Measurements from ENCODE around the gene PSMD9. TPM values are rescaled to one million over a fixed set of nuclear protein-coding genes. Genes with fewer than 3 reads are reported as not detected.
"Not testable (repeated sequence)": the region's sequence is repeated elsewhere in the genome, so short reads cannot be mapped to it uniquely, and the experiment has no call there.

The PSMD9 gene, protein sequence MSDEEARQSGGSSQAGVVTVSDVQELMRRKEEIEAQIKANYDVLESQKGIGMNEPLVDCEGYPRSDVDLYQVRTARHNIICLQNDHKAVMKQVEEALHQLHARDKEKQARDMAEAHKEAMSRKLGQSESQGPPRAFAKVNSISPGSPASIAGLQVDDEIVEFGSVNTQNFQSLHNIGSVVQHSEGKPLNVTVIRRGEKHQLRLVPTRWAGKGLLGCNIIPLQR
- total RNA-seq: 58.2 TPM

DNA sequence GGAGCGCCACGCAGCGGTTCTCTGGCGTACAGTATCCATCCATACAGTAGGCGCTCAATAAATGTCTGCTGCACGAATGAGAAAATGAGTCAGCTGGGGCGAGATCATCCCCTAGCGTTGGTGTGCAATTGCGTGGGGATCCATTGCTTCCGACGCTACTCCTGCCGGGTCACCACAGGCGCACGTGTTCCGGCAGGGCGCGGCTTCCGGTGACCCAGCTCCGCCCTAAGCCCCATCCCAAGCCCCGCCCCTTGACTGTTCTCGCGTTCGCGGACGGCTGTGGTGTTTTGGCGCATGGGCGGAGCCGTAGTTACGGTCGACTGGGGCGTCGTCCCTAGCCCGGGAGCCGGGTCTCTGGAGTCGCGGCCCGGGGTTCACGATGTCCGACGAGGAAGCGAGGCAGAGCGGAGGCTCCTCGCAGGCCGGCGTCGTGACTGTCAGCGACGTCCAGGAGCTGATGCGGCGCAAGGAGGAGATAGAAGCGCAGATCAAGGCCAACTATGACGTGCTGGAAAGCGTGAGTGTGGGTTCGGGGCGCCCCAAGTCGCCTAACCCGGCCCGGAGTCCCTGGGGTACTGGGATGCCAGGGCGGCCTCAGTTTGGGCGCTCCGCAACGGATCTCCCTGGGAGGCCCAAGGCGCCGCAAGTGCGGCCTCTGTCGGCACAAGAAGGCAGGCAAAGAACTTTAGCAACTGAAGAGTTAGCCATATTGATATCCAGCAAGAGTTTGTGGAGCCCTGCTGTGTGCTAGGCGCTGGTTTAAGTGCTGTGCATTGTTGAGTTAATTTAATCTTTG is at the start of gene PSMD9:
Gene PSMD9 (plus strand): TSS at position 313 of the 796 bp plus-strand sequence. CDS start 67 bp downstream, at position 380.
- peak; percentile 99 for DNase-seq

GRCh38 chr12:121839106-121839992 is 49.2 kb upstream of the PSMD9 start:
- DNase-seq: peak; percentile 98

DNA sequence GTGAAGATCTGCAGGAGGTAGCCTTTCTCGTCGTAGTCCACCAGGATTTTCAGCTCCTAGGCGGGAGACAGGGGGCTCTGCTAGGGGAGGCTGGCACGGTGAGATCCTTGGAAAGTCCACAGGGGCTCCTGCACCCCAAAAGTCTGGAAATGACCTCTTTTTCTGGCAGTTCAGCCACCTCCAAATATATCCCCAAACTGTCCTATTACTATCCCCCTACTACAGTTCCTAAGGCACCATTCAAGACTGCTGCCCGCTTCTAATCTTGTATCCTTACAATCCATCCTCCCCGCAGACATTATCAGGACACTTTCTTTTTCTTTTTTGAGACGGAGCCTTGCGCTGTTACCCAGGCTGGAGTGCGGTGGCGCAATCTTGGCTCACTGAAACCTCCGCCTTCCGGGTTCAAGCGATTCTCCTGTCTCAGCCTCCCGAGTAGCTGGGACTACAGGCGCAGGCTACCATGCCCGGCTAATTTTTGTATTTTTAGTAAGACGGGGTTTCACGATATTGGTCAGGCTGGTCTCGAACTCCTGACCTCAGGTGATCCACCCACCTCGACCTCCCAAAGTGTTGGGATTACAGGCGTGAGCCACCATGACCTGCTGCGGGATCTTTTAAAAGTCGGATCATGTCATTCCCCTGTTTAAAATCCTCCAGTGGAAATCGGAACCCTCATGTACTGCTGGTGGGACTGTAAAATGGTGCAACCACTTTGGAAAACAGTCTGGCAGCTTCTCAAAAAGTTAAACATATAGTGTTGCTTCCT is 48.4 kb upstream of the PSMD9 start:
- DNase-seq: no peak

GRCh38 chr12:121843236-121843982 is 45.2 kb upstream of the PSMD9 start:
- no peak for DNase-seq

- no peak for DNase-seq
Measured at GRCh38 chr12:121845701-121846100, 42.9 kb upstream of the PSMD9 start.

DNA sequence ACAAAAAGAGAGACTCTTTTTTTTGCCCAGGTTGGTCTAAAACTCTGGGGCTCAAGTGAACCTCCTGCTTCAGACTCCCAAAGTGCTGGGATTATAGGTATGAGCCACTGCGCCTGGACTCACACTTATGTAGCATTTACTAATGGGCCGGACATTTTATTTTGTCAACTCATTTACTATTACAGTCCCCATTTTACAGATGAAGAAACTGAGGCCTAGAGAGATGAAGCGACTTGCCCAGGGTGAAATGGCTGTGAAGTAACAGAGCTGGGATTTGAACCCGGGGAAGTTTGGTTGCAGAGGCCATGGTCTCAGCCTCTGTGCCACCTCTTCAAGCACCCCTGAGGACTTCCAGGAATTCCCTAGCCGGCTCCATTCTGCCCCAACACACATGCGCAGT is 39.4 kb upstream of the PSMD9 start:
- no peak for DNase-seq

GRCh38 chr12:121849665-121850064 is 38.9 kb upstream of the PSMD9 start:
- no peak for DNase-seq

DNA sequence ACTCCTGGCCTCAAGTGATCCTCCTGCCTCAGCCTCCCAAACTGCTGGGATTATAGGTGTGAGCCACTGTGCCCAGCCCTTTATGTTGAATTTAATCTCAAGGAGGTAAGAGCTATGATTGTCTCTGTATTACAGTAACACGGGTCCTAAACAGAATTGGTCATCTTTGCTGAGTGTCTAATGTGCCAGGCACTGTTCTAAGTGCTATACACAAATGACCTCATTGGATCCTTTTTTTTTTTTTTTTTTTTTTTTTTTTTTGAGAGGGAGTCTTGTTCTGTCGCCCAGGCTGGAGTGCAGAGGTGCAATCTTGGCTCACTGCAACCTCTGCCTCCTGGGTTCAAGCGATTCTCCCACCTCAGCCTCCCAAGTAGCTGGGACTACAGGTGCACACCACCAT is 36.2 kb upstream of the PSMD9 start:
- not testable (repeated sequence) for DNase-seq

GRCh38 chr12:121857322-121858246 is 31.0 kb upstream of the PSMD9 start:
- no peak for DNase-seq

GRCh38 chr12:121858318-121858661 is 30.3 kb upstream of the PSMD9 start:
- DNase-seq: no peak

GRCh38 chr12:121858662-121859572 is 29.7 kb upstream of the PSMD9 start, which contains the start of gene HPD:
Gene HPD (minus strand): TSS chr12:121858859. CDS start chr12:121858823, 36 bp downstream.
- peak; percentile 50 for DNase-seq

DNA sequence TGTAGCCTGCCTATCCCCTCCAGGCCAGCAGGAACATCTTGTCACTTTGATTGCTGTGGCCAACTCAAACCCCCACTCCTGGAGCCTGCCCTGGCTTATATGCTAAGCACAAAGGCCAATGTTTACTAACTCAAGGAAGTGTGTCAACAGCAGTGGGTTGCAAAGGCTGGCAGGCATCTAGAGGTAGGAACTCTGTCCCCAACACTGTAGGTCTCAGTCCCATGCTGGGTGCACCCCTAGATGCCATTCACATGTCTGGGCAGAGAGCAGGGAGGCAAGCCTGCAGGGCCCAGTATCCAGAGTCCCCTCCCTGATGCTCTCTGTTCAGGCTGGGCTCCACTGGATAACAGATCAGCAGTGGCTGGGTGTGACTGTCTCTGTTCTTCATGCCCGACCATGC is 28.3 kb upstream of the PSMD9 start:
- DNase-seq: no peak

GRCh38 chr12:121860699-121861098 is 27.9 kb upstream of the PSMD9 start:
- DNase-seq: not testable (repeated sequence)

GRCh38 chr12:121861636-121862254 is 26.8 kb upstream of the PSMD9 start:
- peak; percentile 41 for DNase-seq

GRCh38 chr12:121866331-121866730 is 22.3 kb upstream of the PSMD9 start:
- peak; percentile 67 for DNase-seq

GRCh38 chr12:121869229-121869628 is 19.4 kb upstream of the PSMD9 start:
- DNase-seq: not testable (repeated sequence)

GRCh38 chr12:121871467-121871866 is 17.1 kb upstream of the PSMD9 start:
- no peak for DNase-seq

DNA sequence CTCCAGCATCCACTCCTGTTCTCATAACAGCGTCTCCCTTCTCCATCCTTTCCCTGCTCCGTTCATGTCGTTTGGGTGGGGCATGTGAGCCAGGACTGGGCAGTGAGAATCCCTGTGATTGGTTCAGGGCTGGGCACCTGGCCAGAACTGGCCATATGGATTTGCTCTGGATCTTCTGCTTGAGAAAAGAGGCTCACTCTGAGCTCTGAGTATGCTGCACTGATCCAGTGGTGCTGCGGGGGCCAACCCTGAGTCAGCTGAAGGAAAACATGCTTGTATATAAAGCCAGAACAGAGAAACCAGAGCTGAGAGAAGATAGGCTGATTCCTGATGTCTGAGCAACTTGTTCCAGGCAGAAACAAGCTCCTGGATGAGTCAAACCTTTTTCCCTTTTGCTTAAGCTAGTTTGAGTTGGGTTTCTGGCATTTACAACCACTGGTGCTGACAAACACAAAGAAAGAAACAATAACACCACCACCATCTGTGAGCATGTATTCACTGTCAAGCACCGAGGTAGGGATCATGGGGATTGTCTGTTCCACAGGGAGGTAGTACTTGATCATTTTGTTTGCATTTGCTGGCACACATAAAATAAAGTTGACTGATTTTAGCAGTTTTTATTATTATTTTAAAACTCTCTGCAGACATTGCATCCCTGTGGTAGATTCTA is 15.9 kb upstream of the PSMD9 start:
- peak; percentile 88 for DNase-seq
